ENCODE data around the gene RNF34. TPM values are rescaled to one million over a fixed set of nuclear protein-coding genes. Genes with fewer than 3 reads are reported as not detected.

Gene RNF34
- total RNA-seq, 6 donors from 2014 or later, result 22.1 to 48.2 (median 32.4) TPM

- no peaks in the 10 kb centered on the region for H3K27me3 ChIP-seq
- DNase-seq (no peak), ATAC-seq (ENCODE audit: low FRiP score in 2 of 2) (no peak)
- no peaks in the 10 kb centered on the region for H3K9me3 ChIP-seq
- H3K27ac ChIP-seq, result no peak overlapping the region
- H3K36me3 ChIP-seq, result no peaks in the 10 kb centered on the region
- WGBS, 2 donors, result 83% methylated on average over 3 of the region's 3 CpGs
- H3K4me1 ChIP-seq, result peaks cover 3 to 9% (median 6%) of the 10 kb centered on the region in 4 donors
- TF ChIP-seq POLR2A (IDR thresholded peaks at IDR 0.05) (no peak), CTCF (IDR thresholded peaks at IDR 0.05) (no peak), POLR2AphosphoS5 (IDR thresholded peaks at IDR 0.05) (no peak), EP300 (IDR thresholded peaks at IDR 0.05) (no peak)
- H3K4me3 ChIP-seq, result no peak overlapping the region
Measured at GRCh38 chr12:121356657-121357056, 43.3 kb upstream of the RNF34 start.

GRCh38 chr12:121357331-121357730 lies 42.6 kb upstream of the RNF34 start:
- Histone ChIP-seq H3K4me3 (no peak overlapping the region), H3K27ac (no peak overlapping the region), H3K36me3 (no peaks in the 10 kb centered on the region), H3K9me3 (no peaks in the 10 kb centered on the region), H3K4me1 (peaks cover 3 to 8% (median 6%) of the 10 kb centered on the region in 4 donors), H3K27me3 (no peaks in the 10 kb centered on the region)
- ATAC-seq (ENCODE audit: low FRiP score in 2 of 2), result no peak
- WGBS, 2 donors, result 73 to 77% methylated on average over 4 of the region's 4 CpGs
- DNase-seq, result no peak
- TF ChIP-seq EP300 (IDR thresholded peaks at IDR 0.05), result no peak
- no peak for TF ChIP-seq POLR2AphosphoS5 (IDR thresholded peaks at IDR 0.05)
- TF ChIP-seq POLR2A (IDR thresholded peaks at IDR 0.05), result no peak
- TF ChIP-seq CTCF (IDR thresholded peaks at IDR 0.05), result no peak

GRCh38 chr12:121358073-121358472 lies 41.8 kb upstream of the RNF34 start:
- ATAC-seq (ENCODE audit: low FRiP score in 2 of 2) (no peak), DNase-seq (no peak)
- Histone ChIP-seq H3K27ac (no peak overlapping the region), H3K4me1 (peaks cover 1 to 3% (median 2%) of the 10 kb centered on the region in 4 donors), H3K27me3 (no peaks in the 10 kb centered on the region), H3K9me3 (no peaks in the 10 kb centered on the region), H3K4me3 (no peak overlapping the region), H3K36me3 (no peaks in the 10 kb centered on the region)
- TF ChIP-seq POLR2AphosphoS5 (IDR thresholded peaks at IDR 0.05) (no peak), POLR2A (IDR thresholded peaks at IDR 0.05) (no peak), CTCF (IDR thresholded peaks at IDR 0.05) (no peak), EP300 (IDR thresholded peaks at IDR 0.05) (no peak)
- 66 to 70% methylated on average over 3 of the region's 3 CpGs for WGBS, 2 donors

GRCh38 chr12:121364683-121365121 lies 35.2 kb upstream of the RNF34 start:
- Histone ChIP-seq H3K27ac (no peak overlapping the region), H3K4me3 (no peak overlapping the region), H3K36me3 (no peaks in the 10 kb centered on the region), H3K4me1 (no peaks in the 10 kb centered on the region), H3K9me3 (no peaks in the 10 kb centered on the region), H3K27me3 (no peaks in the 10 kb centered on the region)
- no peak for DNase-seq
- ATAC-seq (ENCODE audit: low FRiP score in 2 of 2), result no peak
- TF ChIP-seq POLR2AphosphoS5 (IDR thresholded peaks at IDR 0.05) (no peak), POLR2A (IDR thresholded peaks at IDR 0.05) (no peak), EP300 (IDR thresholded peaks at IDR 0.05) (no peak), CTCF (IDR thresholded peaks at IDR 0.05) (no peak)
- 53 to 58% methylated on average over 5 of the region's 5 CpGs for whole genome bisulfite sequencing, 2 donors

- Histone ChIP-seq H3K36me3 (no peaks in the 10 kb centered on the region), H3K27me3 (no peaks in the 10 kb centered on the region), H3K4me3 (no peak overlapping the region), H3K4me1 (no peaks in the 10 kb centered on the region), H3K27ac (no peak overlapping the region), H3K9me3 (no peaks in the 10 kb centered on the region)
- ATAC-seq (ENCODE audit: low FRiP score in 2 of 2) (no peak), DNase-seq (no peak)
- TF ChIP-seq EP300 (IDR thresholded peaks at IDR 0.05) (no peak), POLR2A (IDR thresholded peaks at IDR 0.05) (no peak), CTCF (IDR thresholded peaks at IDR 0.05) (no peak), POLR2AphosphoS5 (IDR thresholded peaks at IDR 0.05) (no peak)
- WGBS, 2 donors, result 62 to 71% methylated on average over 5 of the region's 5 CpGs
Measured at GRCh38 chr12:121365416-121366062, 34.4 kb upstream of the RNF34 start.
